ENCODE data around the gene PACSIN2.
"Not testable (repeated sequence)": the region's sequence is repeated elsewhere in the genome, so short reads cannot be mapped to it uniquely, and the experiment has no call there.

The PACSIN2 gene

DNA sequence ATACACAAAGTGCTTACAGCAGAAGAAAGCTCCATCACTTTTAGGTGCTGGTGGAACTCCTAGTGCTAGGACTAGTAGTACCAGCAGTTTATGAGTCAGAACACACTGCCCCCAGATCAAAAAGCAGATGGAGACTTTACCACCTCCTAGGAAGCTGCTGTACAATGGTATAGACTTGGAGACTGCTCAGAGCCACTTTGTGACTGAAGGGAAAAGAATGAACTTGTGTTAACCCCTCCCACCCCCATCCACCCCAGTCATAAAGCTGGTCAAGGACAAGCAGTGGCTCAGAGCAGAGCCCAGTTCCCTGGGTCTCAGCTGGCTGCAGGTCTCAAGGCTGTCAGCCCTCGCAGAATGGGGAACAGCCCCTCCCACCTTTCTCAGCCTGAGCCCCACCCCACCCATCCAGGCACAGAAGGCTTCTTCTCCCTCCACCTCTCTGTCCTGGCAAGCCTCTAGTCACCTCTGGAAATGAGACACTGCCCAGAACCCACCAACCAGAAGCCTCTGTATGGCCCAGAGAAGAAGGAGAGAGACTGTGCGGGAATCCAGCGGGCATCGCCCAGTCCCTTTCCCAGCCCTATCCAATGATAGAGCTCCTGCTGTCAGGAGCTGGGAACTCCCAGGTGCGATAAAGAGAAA lies 23.8 kb downstream of the PACSIN2 start:
- no peak for DNase-seq

DNA sequence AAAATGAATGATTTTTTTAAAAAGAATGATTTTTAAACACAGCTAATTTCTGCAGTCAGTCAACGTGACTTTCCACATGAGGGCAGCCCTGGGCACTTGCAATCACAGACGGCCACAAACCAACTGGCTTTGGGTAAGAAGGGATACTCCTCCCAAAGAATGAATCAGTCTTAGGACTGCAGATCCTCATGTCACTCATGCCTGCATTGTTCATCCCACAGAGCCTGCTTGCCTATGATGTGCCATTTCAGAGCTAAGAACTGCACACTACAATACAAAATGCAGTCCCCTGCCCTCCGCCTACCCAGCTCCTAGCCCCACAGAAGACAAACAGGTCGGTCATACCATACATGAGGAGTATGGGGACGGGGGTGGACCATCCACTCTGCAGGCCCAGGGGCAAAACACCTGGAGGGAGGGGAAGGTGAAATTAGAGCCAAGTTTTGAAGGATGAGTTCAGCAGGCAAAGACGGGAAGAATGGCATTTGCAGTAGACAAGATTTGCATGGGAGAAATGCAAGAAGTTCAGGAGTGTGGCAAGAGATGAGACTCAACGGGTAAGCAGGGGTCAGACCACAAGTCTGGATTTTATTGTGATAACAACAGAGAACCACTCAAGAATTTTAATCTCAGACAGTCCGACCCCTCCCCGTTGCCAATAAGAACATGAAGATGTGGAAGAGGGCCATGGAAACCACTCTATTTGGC lies 24.7 kb downstream of the PACSIN2 start:
- peak; percentile 48 for DNase-seq

- DNase-seq = no peak
Measured at GRCh38 chr22:42986115-42986514, 28.8 kb downstream of the PACSIN2 start.

DNA sequence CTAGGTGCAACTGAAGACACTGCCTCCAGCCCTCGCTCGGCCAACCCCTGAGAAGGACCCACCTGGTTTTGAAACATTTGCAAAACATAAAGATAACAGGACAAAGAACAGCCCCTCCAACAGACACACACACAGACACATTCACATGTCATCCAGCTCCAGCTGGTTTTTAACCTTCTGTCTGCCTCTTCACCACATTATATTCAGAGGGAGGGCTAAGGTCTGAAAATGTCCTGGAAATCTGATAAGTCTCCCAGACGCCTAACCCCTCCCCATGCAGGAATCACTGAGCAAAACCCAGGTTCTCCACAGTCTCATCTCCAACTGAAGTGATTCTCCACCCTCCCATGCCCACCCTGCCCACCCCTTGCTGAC lies 29.4 kb downstream of the PACSIN2 start:
- no peak for DNase-seq

DNA sequence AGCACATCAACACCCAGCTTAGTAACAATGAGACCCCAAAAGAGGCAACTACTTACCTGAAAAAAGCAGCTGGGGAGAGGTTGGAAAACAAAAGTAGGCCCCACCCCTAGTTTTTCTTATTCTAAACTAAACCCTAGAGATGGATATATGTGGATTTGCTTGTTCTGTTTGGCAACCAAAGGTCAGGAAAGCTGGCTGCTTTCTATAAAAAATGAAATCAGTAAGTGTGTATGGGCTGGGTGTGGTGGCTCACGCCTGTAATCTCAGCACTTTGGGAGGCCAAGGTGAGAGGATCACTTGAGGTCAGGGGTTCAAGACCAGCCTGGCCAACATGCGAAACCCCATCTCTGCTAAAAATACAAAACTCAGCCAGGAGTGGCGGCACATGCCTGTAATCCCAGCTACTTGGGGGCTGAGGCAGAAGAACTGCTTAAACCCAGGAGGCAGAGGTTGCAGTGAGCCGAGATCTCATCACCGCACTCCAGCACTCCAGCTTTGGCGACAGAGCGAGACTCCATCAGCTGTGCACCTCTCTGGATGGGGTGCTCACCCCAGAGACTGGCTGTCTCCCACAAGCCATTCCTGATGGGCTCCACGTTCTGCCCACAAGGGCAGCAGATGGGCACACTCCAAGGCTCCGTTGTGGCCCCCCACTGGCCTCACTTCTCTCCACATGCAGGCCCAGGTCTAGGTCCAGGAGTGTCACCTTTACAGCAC lies 30.0 kb downstream of the PACSIN2 start:
- DNase-seq = no peak

DNA sequence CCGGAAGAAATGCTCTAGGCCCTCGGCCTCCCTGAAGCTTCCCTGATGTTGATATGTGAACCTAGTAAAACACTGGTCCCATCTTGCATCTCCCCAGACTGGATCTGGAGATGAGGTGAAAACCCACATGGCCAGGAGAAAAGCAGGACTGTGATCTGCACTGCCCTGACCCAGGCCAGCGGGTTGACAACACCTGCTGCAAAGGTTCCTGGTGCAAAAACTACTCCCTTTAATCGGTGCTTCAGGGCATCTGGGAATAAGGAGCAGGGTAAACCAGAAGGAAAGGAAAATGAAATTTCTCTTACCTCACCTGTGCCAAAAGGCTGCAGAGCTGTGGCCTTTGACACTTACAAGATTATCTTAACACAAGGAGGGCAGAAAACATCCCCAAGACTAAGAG lies 30.6 kb downstream of the PACSIN2 start:
- DNase-seq = no peak

DNA sequence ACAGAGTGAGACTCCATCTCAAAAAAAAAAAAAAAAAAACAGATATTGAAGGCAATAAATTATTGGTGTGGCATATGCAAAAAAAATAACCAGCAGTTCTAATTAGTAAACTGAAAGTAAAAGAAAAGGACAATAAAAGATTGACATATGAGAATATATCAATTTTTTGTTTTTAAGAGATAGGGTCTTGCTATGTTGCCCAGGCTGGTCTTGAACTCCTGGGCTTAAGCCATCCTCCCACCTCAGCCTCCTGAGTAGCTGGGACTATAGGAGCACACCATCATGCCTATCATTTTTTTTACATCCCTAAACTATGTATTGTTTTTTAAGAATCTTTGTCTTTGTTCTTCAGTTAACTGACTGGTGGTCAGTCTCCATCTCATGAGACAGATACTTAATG lies 31.5 kb downstream of the PACSIN2 start:
- no peak for DNase-seq

- no peak for DNase-seq
Measured at GRCh38 chr22:42979606-42980005, 35.3 kb downstream of the PACSIN2 start.

GRCh38 chr22:42978453-42979103 lies 36.4 kb downstream of the PACSIN2 start:
- DNase-seq = no peak

DNA sequence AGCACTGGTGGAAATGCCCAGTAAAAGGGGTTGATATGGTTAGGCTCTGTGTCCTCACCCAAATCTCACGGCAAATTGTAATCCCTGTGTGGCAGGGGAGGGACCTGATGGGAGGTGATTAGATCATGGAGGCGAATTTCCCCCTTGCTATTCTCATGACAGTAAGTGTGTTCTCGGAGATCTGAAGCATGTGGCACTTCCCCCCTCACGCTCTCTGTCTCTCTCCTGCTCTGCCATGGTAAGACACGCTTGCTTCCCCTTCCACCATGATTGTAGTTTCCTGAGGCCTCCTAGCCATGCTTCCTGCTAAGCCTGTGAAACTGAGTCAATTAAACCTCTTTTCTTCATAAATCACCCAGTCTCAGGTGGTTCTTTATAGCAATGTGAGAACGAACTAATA lies 37.4 kb downstream of the PACSIN2 start:
- no peak for DNase-seq

DNA sequence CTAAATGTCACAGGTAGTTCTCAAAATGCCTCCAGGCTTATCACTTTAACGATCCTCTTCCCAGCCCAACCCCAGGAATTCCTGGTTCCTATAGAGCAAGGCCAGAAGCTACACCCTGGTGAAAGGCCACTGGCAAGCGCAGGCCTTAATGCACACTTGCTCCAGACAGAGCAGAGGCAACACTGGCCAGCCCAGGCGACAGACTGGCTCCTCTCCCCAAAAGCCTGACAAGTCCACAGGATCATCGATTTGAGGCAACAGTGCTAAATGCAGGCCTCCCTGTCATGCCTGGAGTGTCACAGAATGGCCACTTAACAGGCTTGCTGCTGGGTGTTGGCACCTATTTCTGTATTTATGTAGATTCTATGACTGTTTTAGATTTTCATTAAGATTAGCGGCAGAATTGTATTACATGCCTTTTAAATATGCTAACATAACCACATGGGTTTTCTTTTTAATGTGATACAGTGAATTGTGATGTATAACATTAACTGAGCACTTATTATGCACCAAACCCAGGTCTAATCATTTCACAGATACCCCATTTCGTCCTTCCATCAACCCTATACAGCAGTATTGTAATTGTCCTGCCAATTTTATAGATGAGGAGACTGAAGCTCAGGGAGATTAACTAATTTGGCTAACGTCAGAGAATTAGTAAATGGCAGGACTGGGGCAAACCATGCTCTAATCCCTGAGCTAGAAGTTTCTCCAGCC lies 38.6 kb downstream of the PACSIN2 start:
- no peak for DNase-seq

DNA sequence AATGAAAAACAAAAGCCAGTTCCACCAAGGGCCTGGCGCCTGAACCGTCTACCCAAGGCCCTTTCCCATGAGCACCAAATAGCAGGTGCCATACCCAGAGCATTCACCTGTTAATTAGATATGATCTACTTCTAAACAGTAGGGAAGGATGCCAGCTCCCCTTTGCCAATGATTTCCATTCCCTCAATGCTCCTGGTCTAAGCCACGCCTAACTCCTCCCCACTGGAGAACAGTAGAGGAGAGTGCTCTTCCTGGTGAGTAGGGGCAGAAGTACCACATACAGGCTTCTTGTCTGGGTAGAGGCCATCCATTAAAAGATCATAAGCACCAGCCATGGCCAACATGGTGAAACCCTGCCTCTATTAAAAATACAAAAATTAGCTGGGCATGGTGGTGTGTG lies 40.7 kb downstream of the PACSIN2 start:
- DNase-seq = no peak

- DNase-seq = no peak
Measured at GRCh38 chr22:42973536-42973881, 41.4 kb downstream of the PACSIN2 start.

GRCh38 chr22:42972649-42973535 lies 42.1 kb downstream of the PACSIN2 start:
- DNase-seq = no peak

- not testable (repeated sequence) for DNase-seq
Measured at GRCh38 chr22:42971473-42971860, 43.5 kb downstream of the PACSIN2 start.

- DNase-seq = no peak
Measured at GRCh38 chr22:42970029-42970428, 44.9 kb downstream of the PACSIN2 start.

DNA sequence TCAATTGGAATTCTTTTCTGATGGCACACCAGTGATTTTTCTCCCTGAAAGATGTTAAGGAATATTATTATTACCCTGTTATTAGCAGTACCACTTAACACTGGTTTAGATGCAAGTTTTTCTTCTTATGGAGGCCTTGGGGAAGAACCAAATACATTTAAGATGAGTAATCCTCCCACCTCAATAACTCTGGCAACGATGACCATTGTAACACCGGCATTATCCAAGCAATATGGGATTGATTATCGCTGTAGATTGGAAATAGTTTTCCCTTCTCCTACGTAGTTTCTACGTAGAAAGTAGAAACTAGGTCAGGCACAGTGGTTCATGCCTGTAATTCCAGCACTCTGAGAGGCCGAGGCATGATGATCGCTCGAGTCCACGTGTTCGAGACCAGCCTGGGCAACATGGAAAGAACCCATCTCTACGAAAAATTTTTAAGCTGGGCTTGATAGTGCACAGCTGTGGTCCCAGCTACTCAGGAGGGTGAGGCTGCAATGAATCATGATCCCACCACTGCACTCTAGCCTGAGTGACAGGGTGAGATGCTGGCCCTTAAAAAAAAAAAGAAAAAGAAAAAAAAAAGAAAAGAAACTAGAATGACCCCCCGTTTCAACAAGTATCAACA lies 45.5 kb downstream of the PACSIN2 start:
- DNase-seq = no peak

DNA sequence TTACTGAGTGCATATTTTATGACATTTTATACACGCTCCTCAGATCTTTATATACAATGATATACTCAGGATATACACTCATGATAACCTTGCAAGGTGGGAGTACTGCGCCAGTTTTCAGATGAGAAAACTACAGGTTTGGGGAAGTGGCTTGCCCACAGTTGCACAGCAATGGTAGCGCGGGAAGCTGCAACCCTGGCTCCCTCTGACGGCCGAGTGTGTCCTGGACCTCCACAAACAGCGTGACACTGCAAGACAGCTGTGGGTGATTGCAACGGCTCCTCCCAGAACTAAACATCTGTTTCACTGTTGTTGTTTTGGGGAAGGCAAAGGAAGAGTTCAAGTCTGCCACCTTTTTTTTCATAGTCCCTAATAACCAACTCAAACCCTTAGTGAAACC lies 47.0 kb downstream of the PACSIN2 start:
- DNase-seq = no peak

DNA sequence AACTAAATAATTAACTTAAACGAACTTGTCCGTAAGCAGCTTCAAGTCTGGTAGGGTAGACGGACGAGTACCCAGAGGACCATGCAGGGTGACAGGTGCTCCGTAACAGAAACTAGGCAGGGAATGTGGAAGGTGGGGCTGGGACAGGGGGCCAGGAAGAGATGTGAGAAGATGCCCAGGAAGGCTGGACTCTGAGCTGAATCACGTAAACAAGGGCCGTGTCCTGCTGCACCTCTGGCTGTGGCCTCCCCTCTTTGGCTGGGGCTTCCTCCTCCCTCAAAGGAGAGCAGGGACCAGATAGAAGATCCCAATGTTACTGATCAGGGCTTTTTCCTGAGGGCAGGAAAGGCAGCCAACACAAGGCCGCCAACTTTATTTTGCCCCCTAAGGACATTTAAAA lies 47.9 kb downstream of the PACSIN2 start:
- no peak for DNase-seq

- no peak for DNase-seq
Measured at GRCh38 chr22:42966497-42966896, 48.5 kb downstream of the PACSIN2 start.

DNA sequence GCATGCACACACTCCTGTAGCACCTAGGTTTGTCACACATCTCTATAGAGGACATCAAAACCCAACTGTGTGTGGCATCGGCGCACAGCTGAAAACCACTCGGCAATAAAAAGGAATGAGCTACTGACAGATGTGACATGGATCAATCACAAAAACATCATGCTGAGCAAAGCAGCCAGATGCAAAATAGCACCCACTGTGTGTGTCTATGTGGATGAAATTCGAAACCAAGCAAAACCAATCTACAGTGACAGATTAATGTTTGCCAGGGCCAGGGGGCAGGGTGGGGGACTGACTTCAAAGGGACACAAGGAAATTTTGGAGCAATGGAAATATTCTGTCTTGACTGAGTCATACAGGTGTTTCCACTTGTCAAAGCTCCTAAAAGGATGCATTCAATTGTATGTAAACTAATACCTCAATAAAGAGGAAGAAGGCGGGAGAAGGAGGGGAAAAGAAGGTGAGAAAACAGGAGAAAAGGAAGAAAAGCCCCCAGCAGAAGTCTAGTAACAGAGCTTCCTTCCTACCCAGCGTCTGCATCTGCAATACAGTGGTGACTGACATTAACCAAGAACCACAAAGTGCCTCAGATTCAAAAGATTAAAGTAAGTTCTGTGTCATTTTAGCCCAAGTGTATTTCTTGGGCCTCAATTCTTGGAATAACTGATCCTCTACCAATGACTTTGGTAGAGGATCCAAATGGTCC lies 49.8 kb downstream of the PACSIN2 start:
- no peak for DNase-seq

All from 8988T (cell line).